HuH-7 (cell line): ENCODE results near the gene RAB21.
"Not testable (repeated sequence)": the region's sequence is repeated elsewhere in the genome, so short reads cannot be mapped to it uniquely, and the experiment has no call there.

ENCODE experiments used
- DNase-seq: peaks from one replicate; pipeline ENCODE4 v3.0.0; 2011; ENCODE audit warnings: low spot score

RAB21 gene

DNA sequence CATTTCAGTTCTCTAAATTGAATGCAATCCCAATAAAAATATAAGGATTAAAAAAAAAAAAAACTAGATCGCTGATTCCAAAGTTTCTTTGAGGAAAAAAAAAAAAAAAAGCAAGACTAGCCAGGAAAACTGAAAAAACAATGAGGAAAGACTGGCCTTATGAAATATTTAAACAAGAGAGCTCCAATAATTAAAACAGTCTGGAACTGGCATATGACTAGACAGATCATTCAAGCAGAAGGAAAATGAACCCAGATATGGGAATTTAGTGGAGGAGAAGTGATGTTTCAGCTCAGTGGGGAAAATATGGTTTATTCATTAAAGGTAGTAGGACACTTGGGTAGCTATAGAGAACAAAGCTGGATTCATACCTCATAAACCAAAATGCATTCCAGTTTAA is 42.9 kb downstream of the RAB21 start:
- DNase-seq = no peak

DNA sequence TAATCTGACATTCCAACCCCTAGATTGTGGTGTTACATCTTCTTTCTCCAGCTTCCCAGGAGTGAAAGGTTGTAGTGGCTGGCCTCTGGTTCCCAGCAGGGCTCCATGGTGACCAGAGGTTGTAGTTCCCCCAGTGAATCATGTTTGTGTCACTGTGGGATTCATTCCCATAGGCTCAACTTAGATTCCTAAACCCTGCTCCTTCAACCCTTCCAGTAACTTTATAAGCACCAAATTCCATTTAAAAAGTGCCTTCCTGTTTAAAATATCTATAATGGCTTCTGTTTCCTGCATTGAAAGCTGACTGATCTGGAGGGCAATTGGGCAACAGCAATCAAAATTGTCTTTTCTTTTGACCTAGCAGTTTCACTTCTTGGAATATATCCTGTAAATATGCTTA is 44.4 kb downstream of the RAB21 start:
- no peak for DNase-seq

GRCh38 chr12:71800177-71800576 is 45.5 kb downstream of the RAB21 start:
- DNase-seq = no peak

DNA sequence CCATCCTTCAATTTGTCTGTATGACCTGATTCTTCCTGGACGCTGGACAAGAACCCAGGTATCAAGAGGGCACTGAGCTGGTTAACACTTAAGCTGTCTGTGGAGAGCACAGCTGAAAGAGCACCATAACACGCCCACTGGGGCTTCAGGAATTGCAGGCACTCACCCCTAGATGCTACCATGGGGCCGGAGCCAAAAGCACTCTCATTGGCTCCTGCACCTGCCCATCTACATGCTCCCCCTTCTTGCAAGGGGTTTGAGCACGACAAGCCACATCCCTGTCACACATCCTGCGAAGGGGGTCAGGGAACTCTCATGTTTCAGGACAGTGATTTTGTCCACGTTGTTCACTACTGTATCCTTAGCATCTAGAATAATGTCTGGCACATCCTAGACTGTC is 49.8 kb downstream of the RAB21 start:
- no peak for DNase-seq

DNA sequence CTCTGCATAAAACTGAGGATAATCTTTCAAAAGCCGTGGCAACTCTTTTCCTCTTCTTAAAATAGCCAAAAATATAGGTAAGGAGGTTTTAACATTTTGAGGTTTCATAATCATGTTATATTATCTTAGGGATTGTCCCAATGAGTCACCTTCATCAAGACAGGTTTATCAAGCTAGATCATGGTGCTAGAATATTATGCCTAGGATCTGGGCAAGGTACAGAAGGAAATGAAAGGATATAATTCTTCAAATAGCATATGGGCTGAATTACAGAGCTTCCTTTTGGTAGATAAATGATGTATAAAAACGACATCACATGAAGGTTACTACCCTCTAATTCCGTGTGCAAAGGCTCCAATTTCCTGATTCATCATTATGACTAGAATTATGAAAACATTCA is 56.3 kb downstream of the RAB21 start:
- DNase-seq = no peak

DNA sequence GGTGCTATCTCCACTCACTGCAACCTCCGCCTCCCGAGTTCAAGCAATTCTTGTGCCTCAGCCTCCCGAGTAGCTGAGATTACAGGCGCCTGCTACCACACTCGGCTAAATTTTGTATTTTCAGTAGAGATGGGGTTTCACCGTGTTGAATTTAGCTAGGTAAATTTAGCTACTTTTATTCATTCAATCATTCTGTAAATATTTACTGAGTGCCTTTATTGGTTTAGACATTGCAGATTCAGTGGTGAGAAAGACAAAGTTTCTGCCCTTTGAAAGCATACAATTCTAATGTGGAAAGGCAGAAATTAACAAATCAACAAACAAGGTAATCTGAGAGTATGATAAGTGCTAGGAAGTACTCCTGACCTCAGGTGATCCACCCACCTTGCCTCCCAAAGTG is 60.6 kb downstream of the RAB21 start:
- DNase-seq = not testable (repeated sequence)

DNA sequence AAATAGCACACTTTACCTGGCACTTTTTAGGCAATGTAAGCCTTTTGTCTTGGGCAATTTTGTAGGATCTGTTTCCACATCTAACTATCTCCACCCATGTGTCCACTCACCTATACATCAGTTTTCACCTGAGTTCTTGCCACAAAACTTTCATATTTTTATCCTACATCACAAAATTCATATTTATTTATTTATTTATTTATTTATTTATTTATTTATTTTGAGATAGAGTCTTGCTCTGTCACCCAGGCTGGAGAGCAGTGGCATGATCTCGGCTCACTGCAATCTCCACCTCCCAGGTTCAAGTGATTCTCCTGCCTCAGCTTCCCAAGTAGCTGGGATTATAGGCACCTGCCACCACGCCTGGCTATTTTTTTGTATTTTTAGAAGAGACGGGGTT is 67.4 kb downstream of the RAB21 start:
- DNase-seq = not testable (repeated sequence)

GRCh38 chr12:71828813-71829212 is 74.2 kb downstream of the RAB21 start:
- no peak for DNase-seq

DNA sequence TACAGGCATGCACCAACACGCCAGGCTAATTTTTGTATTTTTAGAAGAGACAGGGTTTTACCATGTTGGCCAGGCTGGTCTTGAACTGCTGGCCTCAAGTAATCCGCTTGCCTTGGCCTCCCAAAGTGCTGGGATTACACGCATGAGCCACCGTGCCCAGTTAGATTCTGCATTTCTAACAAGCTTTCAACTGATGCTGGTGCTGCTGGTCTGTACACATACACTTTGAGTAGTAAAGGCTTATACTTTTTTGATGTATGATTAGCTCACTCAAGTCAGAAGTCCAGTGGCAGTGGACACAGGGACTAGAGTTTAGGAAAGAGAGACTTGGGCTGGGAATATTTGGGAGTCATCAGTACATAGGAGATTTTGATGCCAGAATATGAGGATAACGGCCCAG is 82.7 kb downstream of the RAB21 start:
- DNase-seq = no peak

- DNase-seq = no peak
Measured at GRCh38 chr12:71838231-71838630, 83.6 kb downstream of the RAB21 start.

GRCh38 chr12:71838676-71839075 is 84.0 kb downstream of the RAB21 start:
- DNase-seq = no peak

GRCh38 chr12:71840231-71840847 is 85.7 kb downstream of the RAB21 start:
- DNase-seq = peak; percentile 19

- DNase-seq = peak; percentile 23
Measured at GRCh38 chr12:71846322-71846940, 91.8 kb downstream of the RAB21 start.

DNA sequence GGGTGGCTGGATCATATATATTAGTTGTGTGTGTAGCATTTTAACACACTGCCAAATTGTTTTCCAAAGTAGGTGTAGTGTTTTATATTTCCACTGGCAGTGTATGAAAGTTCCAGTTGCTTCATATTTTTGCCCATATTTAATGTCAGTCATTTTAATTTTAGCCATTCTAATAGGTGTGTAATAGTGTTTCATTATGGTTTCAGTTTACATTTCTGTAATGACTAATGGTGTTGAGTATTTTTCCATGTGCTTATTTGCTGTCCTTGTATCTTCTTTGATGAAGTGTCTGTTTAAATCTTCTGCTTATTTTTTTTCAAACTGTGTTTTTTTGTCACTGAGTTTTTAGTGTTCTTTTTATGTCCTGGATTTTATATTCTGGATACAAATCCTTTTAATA is 93.5 kb downstream of the RAB21 start:
- DNase-seq = no peak

GRCh38 chr12:71849109-71849851 is 94.6 kb downstream of the RAB21 start:
- DNase-seq = no peak
